ENCODE measurements around the gene NCOR2. TPM values are rescaled to one million over a fixed set of nuclear protein-coding genes. Genes with fewer than 3 reads are reported as not detected.

NCOR2 gene
- total and polyA plus RNA-seq, 10 of the 15 experiments (the other 5 are each of a cell fraction or from before 2014, with no cell fraction given), result 0.43 to 179 (median 14.9) TPM

GRCh38 chr12:124614512-124615292 lies 47.3 kb upstream of the NCOR2 start:
- no peaks in the 10 kb centered on the region for H3K36me3 ChIP-seq (ENCODE audit: control insufficient read depth in 2 of 2, insufficient read depth in 2 of 2, low read length in 1 of 2)
- H3K9me3 ChIP-seq (replicated peaks; ENCODE audit: control insufficient read depth, insufficient read depth, low read length), result no peaks in the 10 kb centered on the region; the same call in 2 of the 3 replicates
- ChIA-PET POLR2A (no interaction called here), CTCF (interaction anchor here (1.1 kb wide), 1 partner anchor 16 kb away, joined by 3 read pairs; no protein-coding TSS in a partner anchor), SMC1A (ENCODE audit: uncharacterized antibody, unreplicated experiment) (no interaction called here), RAD21 (ENCODE audit: unreplicated experiment) (no interaction called here)
- no peak overlapping the region for H2AFZ ChIP-seq (ENCODE audit: control insufficient read depth, low read depth, low read length)
- no TSS peak for BruUV-seq (replicated peaks)
- FAIRE-seq, result no peak
- H3K27me3 ChIP-seq (replicated peaks in 1 of 2; ENCODE audit: control insufficient read depth in 2 of 2, insufficient read depth in 2 of 2, low read length in 1 of 2), result no peaks in the 10 kb centered on the region; a peak in 1 of 4 replicates
- no peaks in the 10 kb centered on the region for H3K79me2 ChIP-seq (ENCODE audit: control insufficient read depth, insufficient read depth, low read length)
- H3K27ac ChIP-seq (ENCODE audit: control insufficient read depth, insufficient read depth), result no peak overlapping the region
- peaks cover 6% of the 10 kb centered on the region for H3K4me1 ChIP-seq (ENCODE audit: control insufficient read depth, insufficient read depth, low read length)
- in situ Hi-C loops (cut with MboI), result no loop called here
- no peak overlapping the region for H3K4me2 ChIP-seq (ENCODE audit: control insufficient read depth, insufficient read depth)
- H4K20me1 ChIP-seq (ENCODE audit: control insufficient read depth, insufficient read depth), result no peaks in the 10 kb centered on the region
- TF ChIP-seq EP300 (IDR thresholded peaks at IDR 0.05; ENCODE audit: borderline replicate concordance in 1 of 2, control insufficient read depth in 1 of 2, low read depth in 2 of 2, low read length in 2 of 2) (no peak), ASH2L (IDR thresholded peaks at IDR 0.05; ENCODE audit: borderline replicate concordance, low read depth) (no peak), KDM1A (IDR thresholded peaks at IDR 0.05; ENCODE audit: borderline replicate concordance) (no peak), SMAD1 (IDR thresholded peaks at IDR 0.05; ENCODE audit: low read depth, partially characterized antibody) (no peak), CTCF (IDR thresholded peaks at IDR 0.05 in 2 of 3, conservative IDR thresholded peaks at IDR 0.05 in 1 of 3; ENCODE audit: control insufficient read depth in 2 of 3, extremely low read depth in 1 of 3, insufficient read depth in 1 of 3, low read depth in 3 of 3, low read length in 3 of 3) (no peak)
- DNase-seq (ENCODE audit: low read depth, low spot score), result no peak
- H3K4me3 ChIP-seq, result no peak overlapping the region
- WGBS (ENCODE audit: insufficient coverage, insufficient replicate concordance, low lambda C conversion rate, missing lambda C conversion rate), result 50% methylated on average over 6 of the region's 6 CpGs
- no peak for ATAC-seq
- no peak overlapping the region for H3K9ac ChIP-seq (ENCODE audit: control insufficient read depth, insufficient read depth, low read length)
- intact Hi-C loops (cut with micrococcal nuclease; ENCODE audit: unreplicated experiment), result no loop called here
